GM21723 (cell line): Measurements from ENCODE around the gene CAMSAP1.
"Not testable (repeated sequence)": the region's sequence is repeated elsewhere in the genome, so short reads cannot be mapped to it uniquely, and the experiment has no call there.

Experiments
- ATAC-seq: cut with Tn5 transposase; IDR thresholded peaks from one replicate; pipeline ENCODE4 v1.9.1; 2021; ENCODE audit warnings: mild to moderate bottlenecking, moderate library complexity; ENCODE audit not compliant: unreplicated experiment

Gene CAMSAP1

GRCh38 chr9:135901031-135901758 lies 6.2 kb downstream of the CAMSAP1 start:
- no peak for ATAC-seq

GRCh38 chr9:135898634-135899407 lies 8.5 kb downstream of the CAMSAP1 start:
- no peak for ATAC-seq

DNA sequence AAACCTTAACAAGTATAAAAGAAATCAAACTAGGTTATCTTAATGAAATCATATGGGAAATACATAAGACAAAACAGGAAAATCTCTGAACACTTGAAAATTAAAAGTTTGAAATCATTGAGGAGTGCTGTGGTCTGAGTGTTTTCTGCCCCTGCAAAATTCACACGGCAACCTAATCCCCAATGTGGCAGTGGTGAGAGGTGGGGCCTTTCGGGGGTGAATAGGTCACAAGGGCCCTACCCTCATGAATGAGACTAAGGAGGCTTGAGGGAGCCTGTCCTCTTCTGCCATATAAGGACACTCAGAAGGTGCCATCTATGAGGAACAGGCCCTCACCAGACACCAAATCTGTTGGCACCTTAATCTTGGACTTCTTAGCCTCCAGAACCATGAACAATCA lies 10.7 kb downstream of the CAMSAP1 start:
- ATAC-seq = no peak

- no peak for ATAC-seq
These were observed 11.1 kb downstream of the CAMSAP1 start for GRCh38 chr9:135896205-135896604.

DNA sequence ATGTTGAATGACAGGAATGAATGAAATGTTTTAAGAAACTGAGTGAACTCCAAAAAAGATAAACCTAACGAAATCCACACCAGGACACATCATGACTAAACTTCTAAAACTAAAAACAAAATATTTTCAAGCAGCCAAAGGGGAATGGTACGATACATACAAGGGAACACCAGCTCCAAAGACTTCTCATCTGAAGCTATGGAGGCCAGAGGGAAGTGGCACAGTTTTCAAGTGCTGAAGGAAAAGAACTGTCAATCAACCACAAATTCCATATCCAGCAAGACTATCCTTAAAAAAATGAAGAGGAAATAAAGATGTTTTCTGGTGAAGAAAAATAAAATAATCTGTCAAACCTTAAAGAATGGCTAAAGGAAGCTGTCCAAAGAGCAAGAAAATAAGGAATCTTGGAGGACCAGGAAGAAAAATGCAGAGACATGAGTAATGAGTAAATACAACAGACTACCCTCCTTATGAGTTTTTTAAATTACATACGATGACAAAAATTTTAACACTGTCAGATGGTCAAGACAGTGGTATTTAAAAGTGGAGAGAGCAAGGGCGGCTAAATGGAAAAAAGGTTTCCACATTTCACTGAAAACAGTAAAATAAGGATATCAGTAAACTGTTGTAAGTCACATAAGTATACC lies 12.0 kb downstream of the CAMSAP1 start:
- ATAC-seq = no peak

- no peak for ATAC-seq
These were observed 14.2 kb downstream of the CAMSAP1 start for GRCh38 chr9:135893104-135893503.

GRCh38 chr9:135892327-135892726 lies 15.0 kb downstream of the CAMSAP1 start:
- ATAC-seq = not testable (repeated sequence)

- ATAC-seq = no peak
These were observed 16.2 kb downstream of the CAMSAP1 start for GRCh38 chr9:135891027-135891631.

GRCh38 chr9:135890190-135891026 lies 16.9 kb downstream of the CAMSAP1 start:
- ATAC-seq = no peak

DNA sequence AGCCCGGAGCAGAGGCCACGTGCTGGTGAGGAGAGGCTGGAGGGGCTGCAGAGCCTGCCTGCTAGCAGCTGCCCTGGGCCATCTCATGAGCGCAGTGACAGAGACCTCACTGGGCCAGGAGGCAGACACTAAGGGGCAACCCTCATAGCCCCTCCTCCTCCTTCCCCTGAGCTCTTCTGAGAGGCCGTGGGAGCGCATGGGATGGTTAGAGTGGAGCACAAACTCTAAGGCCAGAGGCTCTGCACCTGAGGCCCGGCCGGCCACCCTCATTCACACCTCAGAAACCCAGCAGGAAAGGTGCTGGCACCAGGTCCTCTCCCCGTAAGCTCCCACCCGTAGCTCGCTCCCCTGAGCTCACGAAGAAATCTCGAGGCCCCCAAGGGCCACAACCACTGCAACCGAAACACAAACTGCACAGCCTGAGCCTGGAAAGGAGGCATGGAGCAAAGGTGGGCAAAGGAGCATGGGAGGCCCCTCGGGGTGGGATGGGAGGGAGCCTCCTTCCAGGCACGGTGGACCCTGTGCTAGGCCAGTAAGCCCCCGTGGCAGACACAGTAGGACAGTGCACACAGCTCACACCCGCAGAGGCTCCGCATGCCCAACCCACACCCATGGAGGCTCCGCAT lies 17.7 kb downstream of the CAMSAP1 start:
- no peak for ATAC-seq

- ATAC-seq = no peak
These were observed 18.5 kb downstream of the CAMSAP1 start for GRCh38 chr9:135888766-135889394.

- ATAC-seq = no peak
These were observed 19.1 kb downstream of the CAMSAP1 start for GRCh38 chr9:135888126-135888765.

DNA sequence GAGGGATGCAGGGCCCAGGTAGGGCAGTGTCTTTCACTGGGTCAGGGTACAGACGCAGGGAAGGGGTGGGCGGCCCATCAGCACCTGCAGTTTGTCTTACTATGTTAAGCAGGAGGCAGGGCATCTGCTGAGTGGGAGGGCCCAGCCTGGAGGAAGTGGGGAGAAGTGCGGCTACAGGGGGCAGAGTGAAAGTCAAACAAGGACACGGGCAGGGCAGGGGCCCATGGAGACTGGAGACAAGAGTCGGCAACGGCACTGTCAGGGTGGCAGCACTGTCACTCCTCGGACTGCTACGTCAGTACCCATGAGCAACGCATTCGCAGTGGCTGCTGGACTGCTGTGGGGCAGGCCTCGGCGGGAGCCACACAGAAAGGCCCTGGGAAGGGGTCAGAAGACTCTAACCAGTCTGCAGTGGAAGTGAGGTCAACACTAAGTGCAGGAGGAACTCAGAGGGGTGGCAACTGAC lies 19.7 kb downstream of the CAMSAP1 start:
- ATAC-seq = peak; percentile 74

DNA sequence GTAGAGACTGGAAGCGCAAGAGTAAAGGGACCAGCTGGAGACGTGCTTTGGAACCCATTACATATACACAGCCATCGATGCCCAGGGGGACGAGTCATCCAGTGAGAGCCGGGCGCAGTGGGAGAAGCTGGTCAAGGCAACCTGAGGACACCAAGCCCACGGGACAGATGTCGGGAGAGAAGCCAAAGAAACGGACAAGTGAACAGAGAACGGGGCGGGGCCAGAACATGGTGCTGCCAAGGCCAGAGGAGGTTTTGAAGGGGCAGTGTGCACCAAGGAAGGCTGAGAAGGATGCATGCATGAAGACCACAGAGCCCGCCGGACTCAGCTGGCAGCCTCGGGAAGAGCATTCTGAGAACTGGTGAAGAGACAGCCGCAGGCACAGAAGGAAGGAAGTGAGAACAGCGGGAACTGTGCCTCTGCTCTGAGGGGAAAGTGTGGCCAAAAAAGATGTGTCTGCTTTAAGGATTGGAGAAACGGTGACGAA lies 20.3 kb downstream of the CAMSAP1 start:
- no peak for ATAC-seq

- ATAC-seq = no peak
These were observed 21.0 kb downstream of the CAMSAP1 start for GRCh38 chr9:135886147-135886981.

- no peak for ATAC-seq
These were observed 22.1 kb downstream of the CAMSAP1 start for GRCh38 chr9:135885100-135885853.

DNA sequence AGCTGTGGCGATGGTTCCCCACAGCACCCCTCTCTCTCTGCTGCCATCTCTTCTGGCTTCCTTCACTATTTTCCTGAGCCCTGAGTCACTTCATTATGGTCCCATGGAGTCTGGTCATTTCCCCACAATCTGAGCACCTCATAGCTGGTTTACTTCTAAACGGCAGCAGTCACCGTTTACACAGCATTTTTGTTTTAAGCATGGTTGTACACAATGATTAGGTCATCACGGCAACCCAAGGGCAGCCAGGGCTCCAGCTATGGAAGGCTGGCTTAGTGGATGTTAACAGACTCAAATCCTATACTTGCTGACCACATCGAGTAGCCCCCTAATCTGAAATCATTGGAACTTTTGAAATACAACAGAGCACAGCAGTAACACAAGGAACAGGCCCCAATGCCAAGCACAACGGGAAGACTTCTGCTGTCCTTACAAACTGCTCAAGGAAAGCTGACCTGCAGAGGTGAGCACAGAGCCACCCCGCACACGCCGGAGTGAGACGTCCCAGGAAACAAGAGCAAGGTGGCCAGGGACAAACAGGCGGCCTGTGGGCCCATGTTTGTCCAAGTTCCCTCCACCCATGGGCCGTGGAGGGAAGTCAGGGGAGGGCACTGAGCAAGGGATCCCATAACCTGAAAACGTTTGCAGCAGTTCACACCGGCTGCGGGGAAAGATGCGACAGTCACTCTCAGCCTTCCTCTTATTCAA lies 22.9 kb downstream of the CAMSAP1 start:
- no peak for ATAC-seq
